Measurements from ENCODE around the gene CDH23.

GRCh38 chr10:71465551-71466252 lies 69.0 kb downstream of the CDH23 start:
- no peak for TF ChIP-seq POLR2AphosphoS5 (IDR thresholded peaks at IDR 0.05; ENCODE audit: low read depth, low read length)
- TF ChIP-seq, protein P1, sequence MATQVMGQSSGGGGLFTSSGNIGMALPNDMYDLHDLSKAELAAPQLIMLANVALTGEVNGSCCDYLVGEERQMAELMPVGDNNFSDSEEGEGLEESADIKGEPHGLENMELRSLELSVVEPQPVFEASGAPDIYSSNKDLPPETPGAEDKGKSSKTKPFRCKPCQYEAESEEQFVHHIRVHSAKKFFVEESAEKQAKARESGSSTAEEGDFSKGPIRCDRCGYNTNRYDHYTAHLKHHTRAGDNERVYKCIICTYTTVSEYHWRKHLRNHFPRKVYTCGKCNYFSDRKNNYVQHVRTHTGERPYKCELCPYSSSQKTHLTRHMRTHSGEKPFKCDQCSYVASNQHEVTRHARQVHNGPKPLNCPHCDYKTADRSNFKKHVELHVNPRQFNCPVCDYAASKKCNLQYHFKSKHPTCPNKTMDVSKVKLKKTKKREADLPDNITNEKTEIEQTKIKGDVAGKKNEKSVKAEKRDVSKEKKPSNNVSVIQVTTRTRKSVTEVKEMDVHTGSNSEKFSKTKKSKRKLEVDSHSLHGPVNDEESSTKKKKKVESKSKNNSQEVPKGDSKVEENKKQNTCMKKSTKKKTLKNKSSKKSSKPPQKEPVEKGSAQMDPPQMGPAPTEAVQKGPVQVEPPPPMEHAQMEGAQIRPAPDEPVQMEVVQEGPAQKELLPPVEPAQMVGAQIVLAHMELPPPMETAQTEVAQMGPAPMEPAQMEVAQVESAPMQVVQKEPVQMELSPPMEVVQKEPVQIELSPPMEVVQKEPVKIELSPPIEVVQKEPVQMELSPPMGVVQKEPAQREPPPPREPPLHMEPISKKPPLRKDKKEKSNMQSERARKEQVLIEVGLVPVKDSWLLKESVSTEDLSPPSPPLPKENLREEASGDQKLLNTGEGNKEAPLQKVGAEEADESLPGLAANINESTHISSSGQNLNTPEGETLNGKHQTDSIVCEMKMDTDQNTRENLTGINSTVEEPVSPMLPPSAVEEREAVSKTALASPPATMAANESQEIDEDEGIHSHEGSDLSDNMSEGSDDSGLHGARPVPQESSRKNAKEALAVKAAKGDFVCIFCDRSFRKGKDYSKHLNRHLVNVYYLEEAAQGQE (IDR thresholded peaks at IDR 0.05; ENCODE audit: insufficient read depth in 1 of 2, low read depth in 2 of 2, low read length in 2 of 2), result no peak
